Endodermal cell (in vitro differentiated cells): ENCODE data around the gene CAMK4. TPM values are rescaled to one million over a fixed set of nuclear protein-coding genes. Genes with fewer than 3 reads are reported as not detected.

ENCODE experiments used
- DNase-seq: peaks from one replicate; pipeline ENCODE4 v3.0.0-alpha.2; 2017
- H3K27ac ChIP-seq: 2 replicates; pipeline ENCODE4 v1.5.1; 2013; ENCODE audit warnings: mild to moderate bottlenecking, low read depth, low read length, moderate library complexity
- H3K27me3 ChIP-seq: 2 replicates; pipeline ENCODE4 v1.6.1; 2013; ENCODE audit warnings: mild to moderate bottlenecking, low read length, moderate library complexity; ENCODE audit not compliant: insufficient read depth, control insufficient read depth, poor library complexity, severe bottlenecking
- H3K36me3 ChIP-seq: 2 replicates; pipeline ENCODE4 v1.7.0; 2013; ENCODE audit warnings: mild to moderate bottlenecking, low read length, moderate library complexity; ENCODE audit not compliant: control insufficient read depth, insufficient read depth
- H3K4me1 ChIP-seq: one replicate; pipeline ENCODE4 v1.7.0; 2013; ENCODE audit warnings: low read length; ENCODE audit not compliant: control insufficient read depth, insufficient read depth
- H3K4me3 ChIP-seq: 2 replicates; pipeline ENCODE4 v1.5.1; 2013; ENCODE audit warnings: mild to moderate bottlenecking, low read length, moderate library complexity
- H3K9ac ChIP-seq: 2 replicates; pipeline ENCODE4 v1.6.1; 2013; ENCODE audit warnings: mild to moderate bottlenecking, low read length, moderate library complexity; ENCODE audit not compliant: poor library complexity, severe bottlenecking; ENCODE audit errors: extremely low read depth
- H3K9me3 ChIP-seq: 2 replicates; pipeline ENCODE4 v1.6.1; 2013; ENCODE audit warnings: mild to moderate bottlenecking, low read length, moderate library complexity; ENCODE audit not compliant: control insufficient read depth
- H3K27ac Mint-ChIP-seq: 2 replicates; pipeline ENCODE4 v1.8.0; 2020; ENCODE audit warnings: mixed read lengths
- H3K27me3 Mint-ChIP-seq: 2 replicates; pipeline ENCODE4 v1.8.0; 2021; ENCODE audit warnings: mild to moderate bottlenecking, mixed read lengths; ENCODE audit not compliant: insufficient read depth
- H3K36me3 Mint-ChIP-seq: 2 replicates; pipeline ENCODE4 v1.8.0; 2020; ENCODE audit warnings: low read depth, mixed read lengths
- H3K4me1 Mint-ChIP-seq: 2 replicates; pipeline ENCODE4 v1.8.0; 2020; ENCODE audit warnings: mixed read lengths
- H3K4me3 Mint-ChIP-seq: 2 replicates; pipeline ENCODE4 v1.8.0; 2020; ENCODE audit warnings: mild to moderate bottlenecking, moderate library complexity, mixed read lengths
- H3K9me3 Mint-ChIP-seq: 2 replicates; pipeline ENCODE4 v1.8.0; 2020; ENCODE audit warnings: mild to moderate bottlenecking, mixed read lengths
- WGBS, 2 experiments: methylation state at CpG; one replicate each; pipeline versions ENCODE4 v1.1.5 to v1.1.7; 2013; ENCODE audit warnings: missing lambda C conversion rate in 2 of 2, mixed read lengths in 1 of 2; ENCODE audit not compliant: insufficient coverage in 1 of 2, insufficient read length in 1 of 2; 5-methylcytosine and 5-hydroxymethylcytosine counted together
- total RNA-seq, 2 donors: library from RNA; stranded (reverse); fragmentation: NEBNext Ultra II Directional in 1 of 2; extraction: Animal tissue kit (Norgen Biotek cat#: 25700) in 1 of 2; gene quantifications; 2 replicates in 1 of 2; 3 replicates in 1 of 2; pipeline ENCODE4 v1.2.1, GENCODE V29; 2021
- TF ChIP-seq, protein P1 (sequence below): fragments of 200-600 bp; sonication (generic); conservative IDR thresholded peaks from 2 replicates; pipeline ENCODE4 v1.5.0; 2021; ENCODE audit warnings: antibody characterized with exemption, mild to moderate bottlenecking

The CAMK4 gene
- total RNA-seq, 2 donors from 2014 or later = 2.8 to 3.9 TPM

DNA sequence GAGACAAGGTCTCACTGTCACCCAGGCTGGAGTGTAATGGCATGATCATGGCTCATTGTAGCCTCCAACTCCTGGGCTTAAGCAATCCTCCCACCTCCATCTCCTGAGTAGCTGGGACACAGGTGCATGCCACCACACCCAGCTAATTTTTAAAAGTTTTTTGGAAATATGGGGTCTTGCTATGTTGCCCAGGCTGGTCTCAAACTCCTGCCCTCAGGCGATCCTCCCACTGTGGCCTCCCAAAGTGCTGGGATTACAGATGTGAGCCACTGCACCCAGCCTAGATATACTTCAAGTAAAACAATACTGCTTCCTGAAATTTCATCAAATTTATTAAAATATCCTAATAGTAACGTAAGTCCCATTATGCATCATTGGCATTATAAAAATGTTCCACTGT, 254.7 kb downstream of the CAMK4 start:
- Mint-ChIP-seq H3K27ac (no peak overlapping the region), H3K36me3 (no peaks in the 10 kb centered on the region), H3K27me3 (no peaks in the 10 kb centered on the region), H3K4me3 (no peak overlapping the region), H3K9me3 (no peaks in the 10 kb centered on the region), H3K4me1 (no peaks in the 10 kb centered on the region)
- H3K9ac ChIP-seq = no peak overlapping the region
- H3K27me3 ChIP-seq = no peaks in the 10 kb centered on the region
- no peaks in the 10 kb centered on the region for H3K4me1 ChIP-seq
- WGBS, 2 experiments = 80 to 86% methylated on average over 1 to 2 of the region's 2 CpGs
- H3K9me3 ChIP-seq = no peaks in the 10 kb centered on the region
- no peak overlapping the region for H3K4me3 ChIP-seq
- H3K36me3 ChIP-seq = no peaks in the 10 kb centered on the region
- DNase-seq = no peak
- no peak overlapping the region for H3K27ac ChIP-seq
- TF ChIP-seq, protein P1, sequence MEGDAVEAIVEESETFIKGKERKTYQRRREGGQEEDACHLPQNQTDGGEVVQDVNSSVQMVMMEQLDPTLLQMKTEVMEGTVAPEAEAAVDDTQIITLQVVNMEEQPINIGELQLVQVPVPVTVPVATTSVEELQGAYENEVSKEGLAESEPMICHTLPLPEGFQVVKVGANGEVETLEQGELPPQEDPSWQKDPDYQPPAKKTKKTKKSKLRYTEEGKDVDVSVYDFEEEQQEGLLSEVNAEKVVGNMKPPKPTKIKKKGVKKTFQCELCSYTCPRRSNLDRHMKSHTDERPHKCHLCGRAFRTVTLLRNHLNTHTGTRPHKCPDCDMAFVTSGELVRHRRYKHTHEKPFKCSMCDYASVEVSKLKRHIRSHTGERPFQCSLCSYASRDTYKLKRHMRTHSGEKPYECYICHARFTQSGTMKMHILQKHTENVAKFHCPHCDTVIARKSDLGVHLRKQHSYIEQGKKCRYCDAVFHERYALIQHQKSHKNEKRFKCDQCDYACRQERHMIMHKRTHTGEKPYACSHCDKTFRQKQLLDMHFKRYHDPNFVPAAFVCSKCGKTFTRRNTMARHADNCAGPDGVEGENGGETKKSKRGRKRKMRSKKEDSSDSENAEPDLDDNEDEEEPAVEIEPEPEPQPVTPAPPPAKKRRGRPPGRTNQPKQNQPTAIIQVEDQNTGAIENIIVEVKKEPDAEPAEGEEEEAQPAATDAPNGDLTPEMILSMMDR = no peak

DNA sequence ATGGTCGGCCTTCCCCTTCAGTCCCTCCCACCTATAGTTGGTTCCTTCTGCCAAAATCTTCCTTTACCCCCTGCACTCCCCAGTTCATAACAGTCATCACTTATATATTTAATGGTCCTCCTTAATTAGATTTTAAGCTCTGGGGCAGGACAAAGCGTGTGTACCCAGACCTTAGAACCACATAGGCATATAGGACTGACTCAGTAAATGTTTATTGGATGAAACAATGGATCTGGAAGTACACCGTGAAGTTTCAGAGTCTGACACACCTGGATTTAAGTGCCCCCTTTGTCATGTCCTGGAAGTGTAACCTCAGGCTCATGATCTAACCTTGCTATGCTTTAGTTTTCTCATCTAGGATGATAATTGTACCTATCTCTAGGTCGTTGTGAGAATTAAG, 256.2 kb downstream of the CAMK4 start:
- Histone ChIP-seq H3K27ac (no peak overlapping the region), H3K4me1 (no peaks in the 10 kb centered on the region), H3K27me3 (no peaks in the 10 kb centered on the region), H3K9ac (no peak overlapping the region), H3K36me3 (no peaks in the 10 kb centered on the region), H3K4me3 (no peak overlapping the region), H3K9me3 (no peaks in the 10 kb centered on the region)
- Mint-ChIP-seq H3K36me3 (no peaks in the 10 kb centered on the region), H3K4me1 (no peaks in the 10 kb centered on the region), H3K27me3 (no peaks in the 10 kb centered on the region), H3K4me3 (no peak overlapping the region), H3K9me3 (no peaks in the 10 kb centered on the region), H3K27ac (no peak overlapping the region)
- TF ChIP-seq, protein P1 = no peak
- 58 to 76% methylated on average over 2 to 3 of the region's 4 CpGs for WGBS, 2 experiments
- no peak for DNase-seq

DNA sequence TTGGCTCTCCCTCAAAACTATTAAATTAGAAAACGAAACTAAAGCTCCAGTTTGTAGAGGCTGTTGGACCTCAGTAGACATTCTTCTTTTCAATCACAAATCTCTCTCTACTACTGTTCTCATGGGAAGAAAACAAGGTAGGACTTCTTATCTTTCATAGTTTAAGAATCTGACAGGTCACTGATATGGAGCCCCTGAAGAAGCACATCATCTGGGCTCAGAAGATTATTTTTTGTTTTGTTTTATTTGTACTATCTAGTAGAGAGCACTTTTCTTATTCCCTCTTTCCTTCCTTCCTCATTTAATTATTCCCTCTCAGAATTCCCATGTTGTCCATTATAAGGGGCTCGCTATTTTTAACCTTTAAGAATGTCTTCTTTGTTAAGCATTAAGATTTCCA, 261.9 kb downstream of the CAMK4 start:
- Mint-ChIP-seq H3K27me3 (no peaks in the 10 kb centered on the region), H3K4me3 (no peak overlapping the region), H3K9me3 (no peaks in the 10 kb centered on the region), H3K4me1 (no peaks in the 10 kb centered on the region), H3K36me3 (no peaks in the 10 kb centered on the region), H3K27ac (no peak overlapping the region)
- no peak overlapping the region for H3K9ac ChIP-seq
- no peak overlapping the region for H3K4me3 ChIP-seq
- H3K27me3 ChIP-seq = no peaks in the 10 kb centered on the region
- WGBS, 2 experiments = 91% methylated on average over 2 of the region's 2 CpGs; no CpG with 5 or more reads in 1 of the 2 experiments
- no peaks in the 10 kb centered on the region for H3K36me3 ChIP-seq
- DNase-seq = no peak
- H3K27ac ChIP-seq = no peak overlapping the region
- no peaks in the 10 kb centered on the region for H3K9me3 ChIP-seq
- H3K4me1 ChIP-seq = no peaks in the 10 kb centered on the region
- TF ChIP-seq, protein P1 = no peak
